ENCODE data around the gene TMEM163. TPM values are rescaled to one million over a fixed set of nuclear protein-coding genes. Genes with fewer than 3 reads are reported as not detected.
"Not testable (repeated sequence)": the region's sequence is repeated elsewhere in the genome, so short reads cannot be mapped to it uniquely, and the experiment has no call there.

Gene TMEM163
- total and polyA plus RNA-seq, 8 donors: 14.8 to 30.5 (median 20.5) TPM

- intact Hi-C loops (cut with DNase I): no loop called here
- no peaks in the 10 kb centered on the region for H3K9me3 ChIP-seq
- DNase-seq (no peak), FAIRE-seq (no peak), ATAC-seq (no peak)
- no peak overlapping the region for H3K27ac ChIP-seq
- no peak for TF ChIP-seq CTCF (IDR thresholded peaks at IDR 0.05)
- H3K4me3 ChIP-seq: no peak overlapping the region
- no peaks in the 10 kb centered on the region for H3K27me3 ChIP-seq
- H3K4me1 ChIP-seq: peaks cover 0 to 5% (median 3%) of the 10 kb centered on the region in 3 donors
- H3K36me3 ChIP-seq: no peaks in the 10 kb centered on the region
These were observed 7.1 kb upstream of the TMEM163 start for GRCh38 chr2:134725876-134726275.

GRCh38 chr2:134724341-134724740 is 5.5 kb upstream of the TMEM163 start:
- H3K4me3 ChIP-seq: no peak overlapping the region
- FAIRE-seq (no peak), DNase-seq (no peak), ATAC-seq (no peak)
- no peaks in the 10 kb centered on the region for H3K9me3 ChIP-seq
- no peak for TF ChIP-seq CTCF (IDR thresholded peaks at IDR 0.05)
- no peaks in the 10 kb centered on the region for H3K36me3 ChIP-seq
- no peak overlapping the region for H3K27ac ChIP-seq
- WGBS, 2 donors: 98 to 100% methylated on average over 1 of the region's 1 CpG
- intact Hi-C loops (cut with DNase I): no loop called here
- peaks cover 0 to 5% (median 3%) of the 10 kb centered on the region in 3 donors for H3K4me1 ChIP-seq
- H3K27me3 ChIP-seq: no peaks in the 10 kb centered on the region

- H3K27ac ChIP-seq; FAIRE-seq; H3K4me3 ChIP-seq; H3K27me3 ChIP-seq; H3K36me3 ChIP-seq; DNase-seq; intact Hi-C loops (cut with DNase I); ATAC-seq; H3K4me1 ChIP-seq; H3K9me3 ChIP-seq: not testable (repeated sequence)
- 81% methylated on average over 2 of the region's 2 CpGs for WGBS, 2 donors
These were observed 4.9 kb upstream of the TMEM163 start for GRCh38 chr2:134723742-134724141.

GRCh38 chr2:134722728-134723127 is 3.9 kb upstream of the TMEM163 start:
- Histone ChIP-seq H3K27me3 (no peaks in the 10 kb centered on the region), H3K4me3 (no peak overlapping the region), H3K4me1 (peaks cover 0 to 5% (median 2%) of the 10 kb centered on the region in 3 donors), H3K27ac (no peak overlapping the region), H3K9me3 (no peaks in the 10 kb centered on the region), H3K36me3 (no peaks in the 10 kb centered on the region)
- 55 to 68% methylated on average over 6 of the region's 6 CpGs for WGBS, 2 donors
- intact Hi-C loops (cut with DNase I): no loop called here
- no peak for TF ChIP-seq CTCF (IDR thresholded peaks at IDR 0.05)
- no peak for ATAC-seq
- FAIRE-seq: no peak
- DNase-seq: no peak

GRCh38 chr2:134721596-134721995 is 2.8 kb upstream of the TMEM163 start:
- Histone ChIP-seq H3K4me3 (no peak overlapping the region), H3K4me1 (peaks cover 0 to 2% (median 0%) of the 10 kb centered on the region in 3 donors), H3K9me3 (no peaks in the 10 kb centered on the region), H3K36me3 (no peaks in the 10 kb centered on the region), H3K27ac (no peak overlapping the region), H3K27me3 (no peaks in the 10 kb centered on the region)
- no peak for DNase-seq
- ATAC-seq: no peak
- 89% methylated on average over 4 of the region's 4 CpGs for WGBS, 2 donors
- FAIRE-seq: no peak
- intact Hi-C loops (cut with DNase I): no loop called here
- TF ChIP-seq CTCF (IDR thresholded peaks at IDR 0.05): no peak
